Endothelial cell of umbilical vein (primary cell): ENCODE measurements around the gene SLC26A6.

Experiments used
- EZH2 ChIP-seq: IDR thresholded peaks from 2 replicates; pipeline ENCODE4 v1.6.1; 2012; ENCODE audit warnings: borderline replicate concordance, low read depth, mild to moderate bottlenecking, moderate library complexity, low read length, inconsistent platforms; ENCODE audit not compliant: severe bottlenecking
- MAX ChIP-seq: IDR thresholded peaks from 2 replicates; pipeline ENCODE4 v1.6.1; 2011; ENCODE audit not compliant: insufficient read depth, insufficient read length
- POLR2A ChIP-seq: IDR thresholded peaks from 2 replicates; pipeline ENCODE4 v1.6.1; 2012; ENCODE audit warnings: low read depth, mild to moderate bottlenecking, control low read depth, low read length
- POLR2AphosphoS5 ChIP-seq: IDR thresholded peaks from 2 replicates; pipeline ENCODE4 v1.6.1; 2012; ENCODE audit warnings: low read depth, mild to moderate bottlenecking, control low read depth, low read length, moderate library complexity; ENCODE audit not compliant: insufficient read depth
- TF ChIP-seq, protein P1 (sequence below), 2 donors: IDR thresholded peaks; 1 replicate in 1 of 2; 2 replicates in 1 of 2; pipeline ENCODE4 v1.5.1; 2011; ENCODE audit warnings: low read length in 2 of 2, mild to moderate bottlenecking in 2 of 2, moderate library complexity in 2 of 2, control low read depth in 1 of 2, inconsistent platforms in 1 of 2, low read depth in 1 of 2; ENCODE audit not compliant: insufficient read depth in 1 of 2; ENCODE audit errors: extremely low read depth in 1 of 2

DNA sequence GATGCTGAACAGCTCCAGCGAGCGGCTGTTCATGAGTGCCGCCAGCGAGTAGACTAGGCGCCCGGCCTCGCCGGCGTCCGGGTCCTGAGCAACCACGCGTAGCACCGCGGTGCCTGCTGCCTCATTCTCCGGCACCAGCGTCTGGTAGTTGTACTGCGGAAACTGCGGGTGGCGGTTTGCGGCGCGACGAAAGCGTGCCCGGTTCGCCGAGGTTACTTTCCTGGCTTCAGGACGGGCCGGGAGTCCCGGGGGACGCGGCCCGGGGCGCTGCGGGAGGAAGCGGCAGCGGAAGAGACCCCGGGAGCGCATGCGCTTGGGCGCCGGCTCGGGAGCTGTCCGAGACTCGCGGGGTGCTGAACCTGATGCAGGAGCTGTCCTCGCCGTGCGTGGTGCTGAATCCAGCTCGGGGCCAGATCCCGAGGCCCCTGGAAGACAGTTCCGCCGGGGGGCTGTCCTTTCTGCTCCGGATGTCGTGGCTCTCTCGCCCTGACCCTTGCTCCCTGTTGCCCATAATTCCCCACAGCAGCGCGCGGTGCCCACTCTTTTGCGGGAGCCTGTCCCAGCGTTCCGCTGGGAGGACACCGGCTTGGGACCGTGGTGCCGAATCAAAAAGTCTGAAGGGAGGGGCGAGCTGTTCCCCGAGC lies 26.4 kb upstream of the SLC26A6 start:
- TF ChIP-seq, protein P1, sequence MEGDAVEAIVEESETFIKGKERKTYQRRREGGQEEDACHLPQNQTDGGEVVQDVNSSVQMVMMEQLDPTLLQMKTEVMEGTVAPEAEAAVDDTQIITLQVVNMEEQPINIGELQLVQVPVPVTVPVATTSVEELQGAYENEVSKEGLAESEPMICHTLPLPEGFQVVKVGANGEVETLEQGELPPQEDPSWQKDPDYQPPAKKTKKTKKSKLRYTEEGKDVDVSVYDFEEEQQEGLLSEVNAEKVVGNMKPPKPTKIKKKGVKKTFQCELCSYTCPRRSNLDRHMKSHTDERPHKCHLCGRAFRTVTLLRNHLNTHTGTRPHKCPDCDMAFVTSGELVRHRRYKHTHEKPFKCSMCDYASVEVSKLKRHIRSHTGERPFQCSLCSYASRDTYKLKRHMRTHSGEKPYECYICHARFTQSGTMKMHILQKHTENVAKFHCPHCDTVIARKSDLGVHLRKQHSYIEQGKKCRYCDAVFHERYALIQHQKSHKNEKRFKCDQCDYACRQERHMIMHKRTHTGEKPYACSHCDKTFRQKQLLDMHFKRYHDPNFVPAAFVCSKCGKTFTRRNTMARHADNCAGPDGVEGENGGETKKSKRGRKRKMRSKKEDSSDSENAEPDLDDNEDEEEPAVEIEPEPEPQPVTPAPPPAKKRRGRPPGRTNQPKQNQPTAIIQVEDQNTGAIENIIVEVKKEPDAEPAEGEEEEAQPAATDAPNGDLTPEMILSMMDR (IDR thresholded peaks at IDR 0.05; ENCODE audit: extremely low read depth in 1 of 2, insufficient read depth in 1 of 2, low read depth in 1 of 2, low read length in 2 of 2): no peak
- TF ChIP-seq EZH2: no peak
- peak; percentile 42 for TF ChIP-seq MAX
- peak; percentile 28 for TF ChIP-seq POLR2AphosphoS5
- TF ChIP-seq POLR2A: no peak
